Tibial nerve (tissue), 4 donors: Measurements from ENCODE around the gene UTS2.

ENCODE experiments used
- EP300 ChIP-seq, 2 donors: sonication (generic); formaldehyde crosslinking; IDR thresholded peaks; one replicate each; pipeline ENCODE4 v1.6.1; 2017; ENCODE audit warnings: antibody characterized with exemption in 2 of 2, mild to moderate bottlenecking in 1 of 2
- POLR2A ChIP-seq, 2 donors: fragments of 450-650 bp; IDR thresholded peaks; one replicate each; pipeline ENCODE4 v1.6.1; 2017; ENCODE audit warnings: antibody characterized with exemption in 2 of 2, mild to moderate bottlenecking in 2 of 2, moderate library complexity in 2 of 2
- TF ChIP-seq, protein P1 (sequence below), 5 experiments: fragments of 200-600 bp in 3 of 5; fragments of 450-650 bp in 2 of 5; sonication (generic) in 3 of 5; IDR thresholded peaks; one replicate each; pipeline ENCODE4 v1.5.1; 2016 to 2019; ENCODE audit warnings: antibody characterized with exemption in 5 of 5, mild to moderate bottlenecking in 3 of 5, moderate library complexity in 2 of 5

GRCh38 chr1:7831458-7831857 is 21.4 kb downstream of the UTS2 start:
- TF ChIP-seq EP300 (IDR thresholded peaks at IDR 0.05) (no peak), POLR2A (IDR thresholded peaks at IDR 0.05) (no peak)
- TF ChIP-seq, protein P1, sequence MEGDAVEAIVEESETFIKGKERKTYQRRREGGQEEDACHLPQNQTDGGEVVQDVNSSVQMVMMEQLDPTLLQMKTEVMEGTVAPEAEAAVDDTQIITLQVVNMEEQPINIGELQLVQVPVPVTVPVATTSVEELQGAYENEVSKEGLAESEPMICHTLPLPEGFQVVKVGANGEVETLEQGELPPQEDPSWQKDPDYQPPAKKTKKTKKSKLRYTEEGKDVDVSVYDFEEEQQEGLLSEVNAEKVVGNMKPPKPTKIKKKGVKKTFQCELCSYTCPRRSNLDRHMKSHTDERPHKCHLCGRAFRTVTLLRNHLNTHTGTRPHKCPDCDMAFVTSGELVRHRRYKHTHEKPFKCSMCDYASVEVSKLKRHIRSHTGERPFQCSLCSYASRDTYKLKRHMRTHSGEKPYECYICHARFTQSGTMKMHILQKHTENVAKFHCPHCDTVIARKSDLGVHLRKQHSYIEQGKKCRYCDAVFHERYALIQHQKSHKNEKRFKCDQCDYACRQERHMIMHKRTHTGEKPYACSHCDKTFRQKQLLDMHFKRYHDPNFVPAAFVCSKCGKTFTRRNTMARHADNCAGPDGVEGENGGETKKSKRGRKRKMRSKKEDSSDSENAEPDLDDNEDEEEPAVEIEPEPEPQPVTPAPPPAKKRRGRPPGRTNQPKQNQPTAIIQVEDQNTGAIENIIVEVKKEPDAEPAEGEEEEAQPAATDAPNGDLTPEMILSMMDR (IDR thresholded peaks at IDR 0.05), result no peak
